NCI-H510A treated with DMSO at 0.1 percent for 48 hours (cell line): ENCODE data around the gene CHCHD4.

Experiments
- DNase-seq: peaks from one replicate; lab custom pipeline; 2025; lab: John Stamatoyannopoulos, UW

Gene CHCHD4

GRCh38 chr3:14150078-14150477, 25.4 kb upstream of the CHCHD4 start:
- DNase-seq = no peak

DNA sequence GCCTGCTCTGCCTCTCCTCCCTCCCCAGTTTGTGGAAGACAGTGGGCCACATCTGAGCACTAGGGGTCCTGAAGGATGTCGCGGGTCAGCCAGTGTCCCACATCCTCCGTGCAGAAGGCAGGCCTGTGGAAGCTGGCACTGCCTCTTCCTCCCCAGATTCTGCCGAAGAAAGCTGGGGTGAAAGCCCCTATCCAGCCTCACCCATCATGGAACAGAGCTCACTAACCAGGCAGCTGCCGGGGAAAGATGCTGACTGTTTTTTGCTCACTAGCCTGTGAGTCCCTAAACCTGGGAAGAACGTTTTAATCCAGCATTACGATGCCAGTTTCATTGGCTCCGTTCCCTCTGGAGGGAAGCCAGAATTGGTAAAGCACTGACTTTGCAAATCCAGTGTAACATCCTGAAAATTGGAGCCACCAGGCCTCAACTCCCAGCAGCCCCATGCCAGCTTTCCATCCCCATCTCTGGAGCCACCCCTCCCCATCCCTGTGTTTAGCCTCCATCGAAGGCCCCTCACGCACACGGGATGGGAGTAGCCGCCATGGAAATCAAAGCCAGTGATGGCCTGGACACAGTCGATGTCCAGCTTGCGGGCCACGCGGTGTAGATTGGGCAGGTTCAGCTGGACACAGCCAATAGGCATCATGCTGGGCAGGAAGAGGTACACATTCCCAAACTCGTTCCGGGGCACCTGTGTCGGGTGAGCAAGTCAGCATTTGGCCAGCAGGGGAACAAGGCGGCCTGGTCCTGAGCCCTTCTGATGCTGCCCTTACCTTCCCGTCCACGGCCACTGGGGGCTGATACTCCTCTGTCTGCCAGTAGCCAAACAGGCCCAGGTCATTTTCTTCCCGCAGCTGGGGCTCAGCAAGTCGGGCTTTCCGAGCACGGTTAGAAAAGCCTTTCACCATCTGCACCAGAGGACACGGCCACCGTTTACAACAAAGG, 23.6 kb upstream of the CHCHD4 start:
- DNase-seq = no peak

GRCh38 chr3:14147617-14148016, 22.9 kb upstream of the CHCHD4 start:
- DNase-seq = no peak

- no peak for DNase-seq
Observed at GRCh38 chr3:14147066-14147435, 22.4 kb upstream of the CHCHD4 start.

DNA sequence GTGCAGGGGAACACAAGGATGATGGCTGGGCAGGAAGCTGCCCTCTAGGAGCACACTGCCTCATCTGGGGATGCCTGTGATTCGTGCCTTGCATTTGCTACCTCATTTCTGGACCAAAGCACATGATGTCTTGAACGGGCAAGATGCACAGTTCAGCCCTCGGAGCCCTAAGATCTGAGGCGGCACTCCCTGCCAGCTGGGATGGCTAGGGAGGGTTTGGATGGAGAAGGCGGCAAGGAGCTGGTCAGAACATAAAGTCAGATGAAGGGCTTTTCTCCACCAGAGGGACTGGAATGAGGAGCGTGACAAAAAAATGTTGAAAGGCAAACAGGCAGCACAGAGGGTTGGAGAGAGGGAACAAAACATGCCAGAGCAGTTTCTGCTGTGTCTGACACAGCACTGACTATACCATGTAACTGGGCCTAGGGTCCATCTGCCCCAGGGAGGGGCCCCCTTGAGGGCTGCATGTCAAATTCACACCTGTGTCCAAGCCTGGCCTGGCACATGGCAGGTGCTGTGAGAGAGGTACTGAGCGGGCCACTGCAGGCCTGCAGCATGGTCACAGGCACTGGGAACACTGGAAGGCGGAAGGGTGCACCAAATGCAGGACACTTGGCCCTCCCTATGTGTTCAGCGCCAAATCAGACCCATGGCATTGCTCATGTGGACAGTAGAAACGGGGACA, 21.9 kb upstream of the CHCHD4 start:
- DNase-seq = no peak

DNA sequence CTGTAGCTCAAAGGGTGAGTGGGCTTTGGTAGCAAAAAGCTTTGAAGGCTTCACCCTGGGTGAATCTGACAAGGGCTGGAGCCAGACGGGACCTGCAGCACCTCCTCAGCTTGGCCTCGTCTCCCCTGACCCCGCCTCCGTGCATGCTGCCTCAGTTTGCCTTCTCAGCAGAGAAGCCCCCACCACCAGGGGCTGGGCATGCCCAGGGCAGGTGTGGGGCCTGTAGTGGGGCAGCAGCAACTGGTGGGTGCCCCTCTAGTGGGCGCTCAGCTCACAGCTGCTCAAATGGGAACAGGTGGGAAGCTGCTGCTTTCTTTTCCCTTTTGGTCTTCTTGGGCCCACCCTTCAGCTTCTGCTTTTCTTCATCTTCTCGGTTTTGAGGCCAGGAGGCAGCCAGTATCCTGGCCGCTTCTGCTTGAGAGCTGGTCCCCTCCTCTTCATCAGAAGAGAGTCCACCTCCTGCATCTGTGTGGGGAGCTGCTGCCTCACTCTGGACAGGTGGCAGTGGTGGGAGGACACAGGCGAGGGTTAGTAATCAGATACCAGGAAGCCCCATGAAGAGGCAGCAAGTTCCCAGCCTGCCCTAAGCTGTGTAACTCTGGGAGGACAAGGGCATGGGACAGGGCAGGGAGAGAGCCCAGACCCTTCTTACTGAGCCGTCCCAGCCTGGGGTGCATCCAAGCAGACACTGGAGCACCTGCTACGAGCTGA, 21.2 kb upstream of the CHCHD4 start:
- no peak for DNase-seq

DNA sequence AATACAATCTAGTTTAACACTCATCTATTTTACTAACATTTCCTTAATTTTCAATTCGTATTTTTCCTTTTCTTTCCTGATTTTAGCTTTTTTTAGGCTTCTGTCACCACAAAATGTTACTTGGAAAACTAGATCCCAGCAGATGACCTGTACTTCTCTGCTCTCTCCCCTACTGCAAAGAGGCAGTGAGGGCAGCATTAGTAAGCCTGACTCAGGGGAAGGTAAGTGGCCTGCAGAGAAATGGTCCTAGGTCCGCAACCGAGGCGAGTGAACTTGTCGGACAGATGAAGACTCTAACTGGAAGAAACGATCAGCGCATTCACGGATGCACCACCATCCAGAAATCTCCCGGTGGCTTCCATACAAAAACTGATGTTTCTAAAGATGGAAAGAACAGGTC, 20.6 kb upstream of the CHCHD4 start:
- DNase-seq = peak; percentile 1

DNA sequence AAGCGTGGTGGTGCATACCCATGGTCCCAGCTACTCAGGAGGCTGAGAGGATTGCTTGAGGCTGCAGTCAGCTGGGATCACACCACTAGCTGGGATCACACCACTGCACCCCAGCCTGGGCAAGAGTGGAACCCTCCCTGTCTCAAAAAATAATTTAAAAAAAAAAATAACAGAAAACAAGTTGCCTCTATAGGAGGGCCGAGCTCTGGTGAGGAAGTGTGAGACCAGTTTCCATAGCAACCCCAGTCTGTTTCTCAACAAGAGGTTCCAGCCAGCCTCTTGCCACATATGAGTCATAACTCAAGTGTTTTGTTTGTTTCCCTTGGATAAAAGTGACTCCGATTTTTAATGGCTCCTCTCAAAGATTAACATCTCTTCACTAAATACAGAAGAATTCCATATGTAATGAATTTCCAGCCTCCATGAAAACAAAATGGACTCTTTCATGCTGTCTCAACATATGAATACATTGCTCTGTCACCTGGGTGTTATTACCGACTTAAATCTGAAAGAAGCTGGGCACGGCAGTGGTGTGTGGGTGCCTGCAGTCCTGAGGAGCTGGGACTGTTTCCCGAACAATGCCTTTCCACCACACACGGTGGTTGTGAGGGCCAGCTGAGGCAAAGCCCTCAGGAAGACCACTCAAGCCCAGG, 19.9 kb upstream of the CHCHD4 start:
- DNase-seq = peak; percentile 89

- DNase-seq = peak; percentile 9
Observed at GRCh38 chr3:14143271-14144225, 18.9 kb upstream of the CHCHD4 start.

DNA sequence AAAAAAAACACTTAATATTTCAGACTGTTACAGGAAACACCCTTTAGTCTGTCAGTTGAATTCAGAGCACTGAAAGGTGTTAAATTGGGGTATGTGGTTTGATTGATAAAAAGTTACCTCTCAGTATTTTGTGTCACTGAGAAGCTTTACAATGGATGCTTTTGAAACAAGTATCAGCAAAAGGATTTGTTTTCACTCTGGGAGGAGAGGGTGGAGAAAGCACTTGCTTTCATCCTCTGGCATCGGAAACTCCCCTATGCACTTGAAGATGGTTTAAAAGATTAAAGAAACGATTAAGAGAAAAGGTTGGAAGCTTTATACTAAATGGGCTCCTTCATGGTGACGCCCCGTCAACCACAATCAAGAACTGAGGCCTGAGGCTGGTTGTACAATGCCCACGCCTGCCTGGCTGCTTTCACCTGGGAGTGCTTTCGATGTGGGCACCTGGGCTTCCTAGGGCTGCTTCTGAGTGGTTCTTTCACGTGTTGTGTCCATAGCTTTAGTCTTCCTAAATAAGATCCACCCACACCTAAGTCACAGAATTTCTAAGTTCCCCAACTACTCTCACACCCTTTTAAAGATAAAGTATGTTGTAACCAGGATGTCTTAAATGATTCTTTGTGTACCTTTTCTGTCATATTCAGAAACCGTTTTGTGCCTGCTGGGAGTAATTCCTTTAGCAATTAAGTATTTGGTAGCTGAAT, 18.0 kb upstream of the CHCHD4 start:
- DNase-seq = peak; percentile 1

GRCh38 chr3:14141602-14142341, 17.1 kb upstream of the CHCHD4 start:
- DNase-seq = peak; percentile 0

- DNase-seq = peak; percentile 21
Observed at GRCh38 chr3:14141144-14141543, 16.5 kb upstream of the CHCHD4 start.

DNA sequence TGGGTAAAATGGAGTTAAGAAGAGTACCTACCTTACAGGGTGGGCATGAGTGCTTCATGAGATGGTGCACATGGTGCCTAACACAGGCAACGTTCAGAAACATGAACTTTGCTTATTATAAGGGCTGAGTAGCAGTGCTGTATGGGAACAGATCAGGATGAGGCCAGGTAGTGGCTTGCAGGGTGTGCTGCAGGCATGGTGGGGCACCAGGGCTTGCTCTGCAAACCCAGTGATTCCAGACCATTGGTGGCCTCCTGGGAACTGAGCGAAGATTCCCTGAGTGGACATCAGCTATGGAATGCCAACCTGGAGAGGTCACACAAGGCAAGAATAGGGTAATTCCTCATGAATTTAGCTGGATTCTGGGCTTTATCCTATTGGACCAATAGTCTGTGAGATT, 16.0 kb upstream of the CHCHD4 start:
- no peak for DNase-seq

DNA sequence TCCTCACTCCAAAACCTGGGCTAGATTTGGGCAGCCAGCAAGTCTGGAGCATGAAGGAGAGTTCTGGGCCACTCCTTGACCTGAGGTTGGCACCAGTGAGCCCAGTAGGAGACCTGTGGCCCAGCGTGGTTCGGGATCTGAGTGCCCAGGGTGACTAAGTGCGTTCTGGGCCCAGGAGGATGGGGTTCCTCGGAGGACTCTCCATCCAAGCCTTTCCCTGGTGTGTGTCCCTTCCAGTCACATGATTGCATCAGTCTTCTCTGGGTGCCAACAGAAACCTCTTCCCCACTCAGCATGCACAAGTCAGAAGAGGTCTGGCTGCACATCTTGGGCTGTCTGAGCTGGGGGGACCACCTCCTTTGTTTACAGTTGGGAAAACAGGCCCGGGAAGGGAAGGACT, 15.1 kb upstream of the CHCHD4 start:
- DNase-seq = no peak

- DNase-seq = no peak
Observed at GRCh38 chr3:14138878-14139655, 14.4 kb upstream of the CHCHD4 start.

DNA sequence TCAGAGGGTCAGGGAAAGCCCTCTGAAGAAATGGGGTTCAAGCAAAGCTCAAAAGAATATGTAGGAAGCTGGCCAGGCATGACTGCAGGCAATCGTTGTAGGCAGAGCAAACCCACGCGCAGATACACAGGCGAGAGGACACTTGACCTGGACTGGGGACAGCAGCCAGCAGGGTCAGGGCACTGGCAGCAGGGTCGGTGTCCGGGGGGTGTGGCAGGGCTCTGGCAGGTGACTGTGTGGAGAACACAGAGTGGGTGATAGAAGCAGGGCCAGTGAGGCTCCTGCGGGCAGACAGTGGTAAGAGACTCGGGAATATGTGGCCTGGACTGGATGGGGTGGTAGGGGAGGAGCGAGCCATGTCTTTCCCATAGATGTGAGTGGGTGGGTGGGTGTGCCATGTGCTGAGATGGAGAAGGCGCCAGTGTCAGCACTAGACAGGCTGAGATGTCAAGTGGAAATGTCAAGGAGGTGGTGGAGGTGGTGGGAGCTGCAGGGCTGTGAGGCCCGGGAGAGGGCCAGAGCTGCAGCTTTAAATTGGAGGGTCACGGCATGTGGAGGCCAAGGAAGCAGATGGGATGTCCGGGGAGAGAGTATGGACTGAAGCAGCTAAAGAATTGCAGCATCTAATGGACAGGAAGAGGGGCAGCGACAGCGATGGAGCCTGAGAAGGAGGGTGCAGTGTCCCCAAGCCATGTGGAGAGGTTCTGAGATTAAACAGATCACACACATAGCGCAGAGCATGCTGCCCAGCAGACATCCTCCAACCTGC, 13.6 kb upstream of the CHCHD4 start:
- DNase-seq = no peak

GRCh38 chr3:14137445-14137844, 12.8 kb upstream of the CHCHD4 start:
- no peak for DNase-seq

DNA sequence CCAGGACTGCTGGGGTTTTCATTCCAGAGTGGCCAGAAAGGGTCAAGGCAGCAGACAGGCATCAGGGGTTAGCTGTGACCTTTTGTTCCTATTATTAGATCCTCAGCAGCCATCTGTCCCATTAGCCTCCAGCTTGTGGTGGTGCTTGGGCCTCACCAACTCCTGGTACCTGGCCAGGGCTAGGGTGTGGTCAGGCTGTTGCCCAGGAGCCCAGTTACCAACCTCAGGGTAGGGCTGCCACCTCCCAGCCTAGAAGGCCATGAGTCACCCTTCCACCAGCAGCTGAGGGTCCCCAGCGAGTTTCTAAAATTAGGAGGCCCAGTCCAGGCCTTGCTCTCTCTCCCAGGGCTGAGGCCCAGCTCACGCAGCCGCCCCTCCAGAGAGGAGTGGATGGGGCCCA, 12.3 kb upstream of the CHCHD4 start:
- no peak for DNase-seq
